Sigmoid colon (tissue), 4 donors: ENCODE measurements around the gene FOXM1.

Experiments
- POLR2A ChIP-seq, 2 donors: fragments of 450-650 bp; IDR thresholded peaks; one replicate each; pipeline ENCODE4 v1.6.1; 2016; ENCODE audit warnings: antibody characterized with exemption in 2 of 2, mild to moderate bottlenecking in 2 of 2, moderate library complexity in 2 of 2
- POLR2AphosphoS5 ChIP-seq, 4 donors: sonication (generic); formaldehyde crosslinking; IDR thresholded peaks; one replicate each; pipeline ENCODE4 v1.6.1; 2017; ENCODE audit warnings: antibody characterized with exemption in 4 of 4
- TF ChIP-seq, protein P1 (sequence below), 4 experiments: fragments of 450-650 bp in 3 of 4; fragments of 200-600 bp in 1 of 4; IDR thresholded peaks; one replicate each; pipeline ENCODE4 v1.5.1; 2016 to 2019; ENCODE audit warnings: antibody characterized with exemption in 4 of 4, mild to moderate bottlenecking in 3 of 4, moderate library complexity in 2 of 4

DNA sequence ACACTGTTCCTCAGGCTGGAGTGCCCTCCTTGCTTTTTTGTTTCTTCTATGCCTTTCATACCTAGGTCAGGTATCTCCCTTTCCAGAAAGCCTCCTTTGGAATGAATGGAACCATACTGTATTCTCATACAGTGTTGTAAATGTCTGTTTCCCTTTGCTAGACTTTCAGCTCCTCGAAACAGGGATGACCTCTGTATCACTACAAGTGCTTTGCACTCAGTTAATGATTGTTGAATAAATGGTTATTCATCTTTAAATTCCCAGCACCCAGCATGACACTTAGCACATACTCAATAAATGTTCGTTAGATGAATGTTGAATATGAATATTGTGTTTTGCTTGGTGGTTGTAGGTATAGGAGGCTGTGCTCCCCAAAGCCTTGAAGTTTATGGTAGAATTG lies 7.8 kb upstream of the FOXM1 start:
- TF ChIP-seq POLR2AphosphoS5 (IDR thresholded peaks at IDR 0.05) (no peak), POLR2A (IDR thresholded peaks at IDR 0.05) (no peak)
- TF ChIP-seq, protein P1, sequence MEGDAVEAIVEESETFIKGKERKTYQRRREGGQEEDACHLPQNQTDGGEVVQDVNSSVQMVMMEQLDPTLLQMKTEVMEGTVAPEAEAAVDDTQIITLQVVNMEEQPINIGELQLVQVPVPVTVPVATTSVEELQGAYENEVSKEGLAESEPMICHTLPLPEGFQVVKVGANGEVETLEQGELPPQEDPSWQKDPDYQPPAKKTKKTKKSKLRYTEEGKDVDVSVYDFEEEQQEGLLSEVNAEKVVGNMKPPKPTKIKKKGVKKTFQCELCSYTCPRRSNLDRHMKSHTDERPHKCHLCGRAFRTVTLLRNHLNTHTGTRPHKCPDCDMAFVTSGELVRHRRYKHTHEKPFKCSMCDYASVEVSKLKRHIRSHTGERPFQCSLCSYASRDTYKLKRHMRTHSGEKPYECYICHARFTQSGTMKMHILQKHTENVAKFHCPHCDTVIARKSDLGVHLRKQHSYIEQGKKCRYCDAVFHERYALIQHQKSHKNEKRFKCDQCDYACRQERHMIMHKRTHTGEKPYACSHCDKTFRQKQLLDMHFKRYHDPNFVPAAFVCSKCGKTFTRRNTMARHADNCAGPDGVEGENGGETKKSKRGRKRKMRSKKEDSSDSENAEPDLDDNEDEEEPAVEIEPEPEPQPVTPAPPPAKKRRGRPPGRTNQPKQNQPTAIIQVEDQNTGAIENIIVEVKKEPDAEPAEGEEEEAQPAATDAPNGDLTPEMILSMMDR (IDR thresholded peaks at IDR 0.05): no peak
